ENCODE data around the gene PHACTR1. TPM values are rescaled to one million over a fixed set of nuclear protein-coding genes. Genes with fewer than 3 reads are reported as not detected.

Gene PHACTR1
- polyA plus RNA-seq, 3 donors = 6.1 to 26.9 (median 7.6) TPM

DNA sequence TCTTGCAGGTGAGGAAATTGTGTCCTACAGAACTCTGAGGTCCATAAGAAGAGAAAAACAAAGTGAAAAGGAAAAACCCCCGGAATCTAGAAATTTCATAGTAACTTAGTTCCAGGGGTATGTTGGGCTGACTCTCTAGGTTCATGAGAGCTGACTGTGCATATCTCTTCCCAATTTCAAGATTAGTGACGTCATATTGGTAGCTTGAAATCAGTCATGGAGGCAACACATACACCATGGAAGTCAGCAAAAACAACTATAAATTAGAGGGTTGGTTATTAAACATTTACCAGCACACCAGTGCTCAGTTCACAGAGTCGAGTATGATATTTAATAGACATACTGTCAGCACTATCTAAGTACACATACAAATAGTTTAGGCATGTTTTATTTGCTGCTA lies 49.8 kb downstream of the PHACTR1 start:
- Histone ChIP-seq H3K27ac (ENCODE audit: low read depth in 1 of 2, low read length in 2 of 2) (no peak overlapping the region), H4K20me1 (ENCODE audit: insufficient read depth, low read length) (no peaks in the 10 kb centered on the region), H3K36me3 (replicated peaks in 1 of 2; ENCODE audit: control insufficient read depth in 1 of 2, insufficient read depth in 2 of 2, low read length in 2 of 2) (no peaks in the 10 kb centered on the region), H3K79me2 (ENCODE audit: insufficient read depth, low read length) (no peaks in the 10 kb centered on the region), H3K4me2 (replicated peaks; ENCODE audit: extremely low read depth, low read length, poor library complexity, severe bottlenecking) (no peak overlapping the region), H3K4me1 (ENCODE audit: control insufficient read depth in 1 of 2, insufficient read depth in 2 of 2, low read length in 2 of 2) (no peaks in the 10 kb centered on the region), H3K9me3 (replicated peaks in 1 of 2; ENCODE audit: control insufficient read depth in 1 of 2, insufficient read depth in 1 of 2, low read length in 2 of 2) (no peaks in the 10 kb centered on the region), H2AFZ (ENCODE audit: insufficient read depth, low read depth, low read length, poor library complexity, severe bottlenecking) (no peak overlapping the region), H3K4me3 (replicated peaks in 1 of 3; ENCODE audit: low read depth in 2 of 3, low read length in 3 of 3) (no peak overlapping the region), H3K27me3 (ENCODE audit: control insufficient read depth in 2 of 2, insufficient read depth in 2 of 2, low read length in 2 of 2) (no peaks in the 10 kb centered on the region), H3K9ac (ENCODE audit: insufficient read depth, low read length, poor library complexity, severe bottlenecking) (no peak overlapping the region)
- H3K4me3 Mint-ChIP-seq = no peak overlapping the region
- H3K4me1 Mint-ChIP-seq = no peaks in the 10 kb centered on the region
- no peaks in the 10 kb centered on the region for H3K36me3 Mint-ChIP-seq
- H3K27ac Mint-ChIP-seq = no peak overlapping the region
- DNase-seq = no peak
- WGBS (ENCODE audit: insufficient coverage) = no CpG with 5 or more reads among the region's 3 CpGs
- peaks cover 0 to 2% (median 0%) of the 10 kb centered on the region in 7 donors for H3K9me3 Mint-ChIP-seq
- peaks cover 9 to 10% (median 9%) of the 10 kb centered on the region in 3 donors for H3K27me3 Mint-ChIP-seq (ENCODE audit: low read depth in 3 of 3)
- intact Hi-C loops (cut with micrococcal nuclease) = no loop called here
- TF ChIP-seq, protein P1, sequence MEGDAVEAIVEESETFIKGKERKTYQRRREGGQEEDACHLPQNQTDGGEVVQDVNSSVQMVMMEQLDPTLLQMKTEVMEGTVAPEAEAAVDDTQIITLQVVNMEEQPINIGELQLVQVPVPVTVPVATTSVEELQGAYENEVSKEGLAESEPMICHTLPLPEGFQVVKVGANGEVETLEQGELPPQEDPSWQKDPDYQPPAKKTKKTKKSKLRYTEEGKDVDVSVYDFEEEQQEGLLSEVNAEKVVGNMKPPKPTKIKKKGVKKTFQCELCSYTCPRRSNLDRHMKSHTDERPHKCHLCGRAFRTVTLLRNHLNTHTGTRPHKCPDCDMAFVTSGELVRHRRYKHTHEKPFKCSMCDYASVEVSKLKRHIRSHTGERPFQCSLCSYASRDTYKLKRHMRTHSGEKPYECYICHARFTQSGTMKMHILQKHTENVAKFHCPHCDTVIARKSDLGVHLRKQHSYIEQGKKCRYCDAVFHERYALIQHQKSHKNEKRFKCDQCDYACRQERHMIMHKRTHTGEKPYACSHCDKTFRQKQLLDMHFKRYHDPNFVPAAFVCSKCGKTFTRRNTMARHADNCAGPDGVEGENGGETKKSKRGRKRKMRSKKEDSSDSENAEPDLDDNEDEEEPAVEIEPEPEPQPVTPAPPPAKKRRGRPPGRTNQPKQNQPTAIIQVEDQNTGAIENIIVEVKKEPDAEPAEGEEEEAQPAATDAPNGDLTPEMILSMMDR (IDR thresholded peaks at IDR 0.05) = no peak

DNA sequence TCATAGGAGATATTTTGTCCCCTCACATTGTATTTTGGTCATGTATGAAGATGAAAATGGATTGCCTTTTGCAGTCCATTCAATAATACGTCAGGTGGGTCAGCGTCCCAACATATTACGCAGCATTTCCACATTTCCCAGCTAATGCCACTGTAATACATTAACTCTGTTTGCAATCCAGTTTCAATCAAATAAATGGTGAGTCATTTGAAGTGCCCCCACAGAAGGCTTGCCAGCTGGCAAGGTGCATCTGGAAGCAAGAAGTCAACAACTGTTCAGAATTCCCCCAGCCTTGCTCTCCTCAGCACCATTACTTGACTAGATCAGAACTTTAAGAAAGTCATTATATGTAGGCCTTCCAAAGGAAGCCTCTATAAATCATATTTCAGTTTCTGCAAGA lies 50.4 kb downstream of the PHACTR1 start:
- no peak overlapping the region for H3K27ac ChIP-seq (ENCODE audit: low read depth in 1 of 2, low read length in 2 of 2)
- DNase-seq = no peak
- Mint-ChIP-seq H3K36me3 (no peaks in the 10 kb centered on the region), H3K27me3 (ENCODE audit: low read depth in 3 of 3) (peaks cover 7 to 9% (median 9%) of the 10 kb centered on the region in 3 donors), H3K9me3 (peaks cover 0 to 2% (median 0%) of the 10 kb centered on the region in 7 donors), H3K27ac (no peak overlapping the region), H3K4me1 (no peaks in the 10 kb centered on the region), H3K4me3 (no peak overlapping the region)
- no peak overlapping the region for H3K9ac ChIP-seq (ENCODE audit: insufficient read depth, low read length, poor library complexity, severe bottlenecking)
- no peaks in the 10 kb centered on the region for H4K20me1 ChIP-seq (ENCODE audit: insufficient read depth, low read length)
- H3K4me1 ChIP-seq (ENCODE audit: control insufficient read depth in 1 of 2, insufficient read depth in 2 of 2, low read length in 2 of 2) = no peaks in the 10 kb centered on the region
- no peaks in the 10 kb centered on the region for H3K79me2 ChIP-seq (ENCODE audit: insufficient read depth, low read length)
- no peaks in the 10 kb centered on the region for H3K27me3 ChIP-seq (ENCODE audit: control insufficient read depth in 2 of 2, insufficient read depth in 2 of 2, low read length in 2 of 2)
- H3K4me3 ChIP-seq (replicated peaks in 1 of 3; ENCODE audit: low read depth in 2 of 3, low read length in 3 of 3) = no peak overlapping the region
- H3K4me2 ChIP-seq (replicated peaks; ENCODE audit: extremely low read depth, low read length, poor library complexity, severe bottlenecking) = no peak overlapping the region
- WGBS (ENCODE audit: insufficient coverage) = 100% methylated on average over 2 of the region's 3 CpGs
- H3K36me3 ChIP-seq (replicated peaks in 1 of 2; ENCODE audit: control insufficient read depth in 1 of 2, insufficient read depth in 2 of 2, low read length in 2 of 2) = no peaks in the 10 kb centered on the region
- TF ChIP-seq, protein P1 (IDR thresholded peaks at IDR 0.05) = no peak
- no peak overlapping the region for H2AFZ ChIP-seq (ENCODE audit: insufficient read depth, low read depth, low read length, poor library complexity, severe bottlenecking)
- no peaks in the 10 kb centered on the region for H3K9me3 ChIP-seq (replicated peaks in 1 of 2; ENCODE audit: control insufficient read depth in 1 of 2, insufficient read depth in 1 of 2, low read length in 2 of 2)
- intact Hi-C loops (cut with micrococcal nuclease) = no loop called here

Data from CD14-positive monocyte (primary cell).